Transverse colon (tissue), 4 donors: ENCODE data around the gene REEP2. TPM values are rescaled to one million over a fixed set of nuclear protein-coding genes. Genes with fewer than 3 reads are reported as not detected.

ENCODE experiments used
- DNase-seq: peaks from one replicate; pipeline ENCODE4 v3.0.0-alpha.2; 2019
- H3K27ac ChIP-seq, 4 donors: fragments of 200-600 bp; sonication (generic); 2 replicates each; pipeline ENCODE4 v1.5.1; 2016 to 2018; ENCODE audit warnings: inconsistent platforms in 4 of 4
- H3K27me3 ChIP-seq: fragments of 200-600 bp; sonication (generic); 2 replicates; pipeline ENCODE4 v1.5.1; 2017; ENCODE audit warnings: inconsistent platforms
- H3K36me3 ChIP-seq, 4 donors: fragments of 200-600 bp; sonication (generic); 2 replicates each; pipeline ENCODE4 v1.5.1; 2017 to 2019; ENCODE audit warnings: inconsistent platforms in 4 of 4
- H3K4me1 ChIP-seq, 4 donors: fragments of 200-600 bp; sonication (generic); 2 replicates each; pipeline ENCODE4 v1.5.1; 2017 to 2020; ENCODE audit warnings: inconsistent platforms in 4 of 4
- H3K4me3 ChIP-seq, 4 donors: fragments of 200-600 bp; sonication (generic); 1 replicate in 1 of 4; 2 replicates in 3 of 4; pipeline versions ENCODE4 v1.5.1 to v1.6.1; 2017 to 2019; ENCODE audit warnings: inconsistent platforms in 4 of 4
- H3K9me3 ChIP-seq, 2 donors: fragments of 200-600 bp; sonication (generic); 2 replicates each; pipeline ENCODE4 v1.5.1; 2017 to 2019; ENCODE audit warnings: inconsistent platforms in 2 of 2
- EP300 ChIP-seq: sonication (generic); formaldehyde crosslinking; IDR thresholded peaks from one replicate; pipeline ENCODE4 v1.6.1; 2017; ENCODE audit warnings: antibody characterized with exemption, low read depth
- POLR2A ChIP-seq: fragments of 450-650 bp; IDR thresholded peaks from one replicate; pipeline ENCODE4 v1.6.1; 2016; ENCODE audit warnings: antibody characterized with exemption, mild to moderate bottlenecking, moderate library complexity
- POLR2AphosphoS5 ChIP-seq, 3 donors: sonication (generic); formaldehyde crosslinking; IDR thresholded peaks; one replicate each; pipeline ENCODE4 v1.6.1; 2016; ENCODE audit warnings: antibody characterized with exemption in 3 of 3
- WGBS, 2 donors: methylation state at CpG; one replicate each; pipeline ENCODE4 v1.1.5; 2018; ENCODE audit warnings: low coverage in 1 of 2; 5-methylcytosine and 5-hydroxymethylcytosine counted together
- in situ Hi-C, 4 donors: fragments of 200-750 bp; cut with MboI; loops; one replicate each; pipeline versions ENCODE4 v1.15.0 to v1.15.1; 2017; ENCODE audit warnings: low sequenced_read_pairs in 3 of 4, low pct_ligation_motif_present in 1 of 4, low pct_unique_long_range_greater_than_20kb in 1 of 4
- intact Hi-C: fragments of 100-400 bp; cut with DNase I; formaldehyde crosslinking; loops from one replicate; pipeline ENCODE4 v1.15.1; 2023; ENCODE audit warnings: low total_unique reads
- total RNA-seq, 4 donors: library from RNA; depleted of rRNA; stranded (reverse); fragments of >200 nt; gene quantifications; one replicate each; pipeline ENCODE4 v1.1.0, GENCODE V29; 2016
- TF ChIP-seq, protein P1 (sequence below), 5 experiments: fragments of 200-600 bp in 3 of 5; fragments of 450-650 bp in 2 of 5; sonication (generic) in 3 of 5; IDR thresholded peaks; 1 replicate in 2 of 5; 2 replicates in 3 of 5; pipeline ENCODE4 v1.5.1; 2016 to 2017; ENCODE audit warnings: antibody characterized with exemption in 5 of 5, inconsistent platforms in 3 of 5, mild to moderate bottlenecking in 2 of 5, moderate library complexity in 1 of 5

Gene REEP2
- total RNA-seq, 4 donors from 2014 or later, result 2.9 to 6.4 (median 4.8) TPM

DNA sequence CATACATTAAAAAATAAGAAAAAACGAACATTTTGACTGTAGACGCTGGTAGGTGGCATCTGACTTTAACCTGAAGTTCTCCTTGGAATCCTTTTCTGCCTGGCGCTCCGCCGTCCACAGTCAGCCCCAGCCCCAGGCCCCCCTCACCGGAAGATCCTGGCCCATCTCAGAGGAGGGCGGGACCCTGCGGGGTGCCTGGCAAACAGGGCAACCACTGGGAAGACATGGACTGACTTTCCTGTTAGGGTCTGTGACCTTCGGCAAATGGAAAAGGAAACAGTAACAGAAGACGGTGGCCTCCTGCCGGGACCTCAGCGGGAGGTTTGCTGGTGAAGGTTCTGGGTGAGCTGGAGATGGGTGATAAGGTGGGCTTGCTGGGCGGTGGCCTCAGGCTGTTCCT lies 14.7 kb downstream of the REEP2 start:
- Histone ChIP-seq H3K9me3 (no peaks in the 10 kb centered on the region), H3K36me3 (no peaks in the 10 kb centered on the region), H3K4me3 (no peak overlapping the region), H3K27ac (no peak overlapping the region), H3K27me3 (no peaks in the 10 kb centered on the region), H3K4me1 (peaks cover 0 to 13% (median 10%) of the 10 kb centered on the region in 4 donors)
- intact Hi-C loops (no loop called here), in situ Hi-C loops (no loop called here)
- no peak for TF ChIP-seq EP300
- no peak for TF ChIP-seq POLR2A
- TF ChIP-seq POLR2AphosphoS5 (IDR thresholded peaks at IDR 0.05), result no peak
- TF ChIP-seq, protein P1, sequence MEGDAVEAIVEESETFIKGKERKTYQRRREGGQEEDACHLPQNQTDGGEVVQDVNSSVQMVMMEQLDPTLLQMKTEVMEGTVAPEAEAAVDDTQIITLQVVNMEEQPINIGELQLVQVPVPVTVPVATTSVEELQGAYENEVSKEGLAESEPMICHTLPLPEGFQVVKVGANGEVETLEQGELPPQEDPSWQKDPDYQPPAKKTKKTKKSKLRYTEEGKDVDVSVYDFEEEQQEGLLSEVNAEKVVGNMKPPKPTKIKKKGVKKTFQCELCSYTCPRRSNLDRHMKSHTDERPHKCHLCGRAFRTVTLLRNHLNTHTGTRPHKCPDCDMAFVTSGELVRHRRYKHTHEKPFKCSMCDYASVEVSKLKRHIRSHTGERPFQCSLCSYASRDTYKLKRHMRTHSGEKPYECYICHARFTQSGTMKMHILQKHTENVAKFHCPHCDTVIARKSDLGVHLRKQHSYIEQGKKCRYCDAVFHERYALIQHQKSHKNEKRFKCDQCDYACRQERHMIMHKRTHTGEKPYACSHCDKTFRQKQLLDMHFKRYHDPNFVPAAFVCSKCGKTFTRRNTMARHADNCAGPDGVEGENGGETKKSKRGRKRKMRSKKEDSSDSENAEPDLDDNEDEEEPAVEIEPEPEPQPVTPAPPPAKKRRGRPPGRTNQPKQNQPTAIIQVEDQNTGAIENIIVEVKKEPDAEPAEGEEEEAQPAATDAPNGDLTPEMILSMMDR (IDR thresholded peaks at IDR 0.05), result no peak
- DNase-seq, result no peak
- WGBS, 2 donors, result 95 to 100% methylated on average over 1 to 13 of the region's 13 CpGs

DNA sequence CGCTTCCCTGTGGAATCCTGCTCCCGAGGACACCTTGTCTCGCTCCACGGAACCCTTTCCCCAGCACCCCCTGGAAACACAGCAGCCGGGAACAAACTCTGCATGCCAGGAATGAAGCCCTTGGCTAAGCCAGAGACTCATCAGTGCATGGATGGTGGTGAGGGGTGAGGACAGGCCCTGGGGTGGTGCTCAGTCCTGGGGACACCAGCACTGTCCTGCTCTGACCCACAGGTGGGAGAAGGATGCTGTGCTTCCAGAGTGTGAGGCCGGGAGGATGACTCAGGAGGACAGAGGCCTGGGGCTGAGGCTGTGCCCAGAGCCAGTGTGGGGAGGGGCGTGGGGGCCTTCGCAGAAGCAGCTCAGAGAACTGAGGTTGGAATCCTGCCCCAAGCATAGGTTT lies 15.3 kb downstream of the REEP2 start:
- Histone ChIP-seq H3K9me3 (no peaks in the 10 kb centered on the region), H3K27me3 (no peaks in the 10 kb centered on the region), H3K4me1 (peaks cover 0 to 18% (median 12%) of the 10 kb centered on the region in 4 donors), H3K27ac (no peak overlapping the region), H3K4me3 (no peak overlapping the region), H3K36me3 (no peaks in the 10 kb centered on the region)
- intact Hi-C loops, result no loop called here
- no peak for DNase-seq
- TF ChIP-seq EP300, result no peak
- no peak for TF ChIP-seq POLR2A
- TF ChIP-seq POLR2AphosphoS5 (IDR thresholded peaks at IDR 0.05), result no peak
- TF ChIP-seq, protein P1 (IDR thresholded peaks at IDR 0.05), result no peak
- in situ Hi-C loops, result no loop called here
- 80% methylated on average over 8 of the region's 8 CpGs; no CpG with 5 or more reads in 1 of the 2 donors for WGBS, 2 donors

DNA sequence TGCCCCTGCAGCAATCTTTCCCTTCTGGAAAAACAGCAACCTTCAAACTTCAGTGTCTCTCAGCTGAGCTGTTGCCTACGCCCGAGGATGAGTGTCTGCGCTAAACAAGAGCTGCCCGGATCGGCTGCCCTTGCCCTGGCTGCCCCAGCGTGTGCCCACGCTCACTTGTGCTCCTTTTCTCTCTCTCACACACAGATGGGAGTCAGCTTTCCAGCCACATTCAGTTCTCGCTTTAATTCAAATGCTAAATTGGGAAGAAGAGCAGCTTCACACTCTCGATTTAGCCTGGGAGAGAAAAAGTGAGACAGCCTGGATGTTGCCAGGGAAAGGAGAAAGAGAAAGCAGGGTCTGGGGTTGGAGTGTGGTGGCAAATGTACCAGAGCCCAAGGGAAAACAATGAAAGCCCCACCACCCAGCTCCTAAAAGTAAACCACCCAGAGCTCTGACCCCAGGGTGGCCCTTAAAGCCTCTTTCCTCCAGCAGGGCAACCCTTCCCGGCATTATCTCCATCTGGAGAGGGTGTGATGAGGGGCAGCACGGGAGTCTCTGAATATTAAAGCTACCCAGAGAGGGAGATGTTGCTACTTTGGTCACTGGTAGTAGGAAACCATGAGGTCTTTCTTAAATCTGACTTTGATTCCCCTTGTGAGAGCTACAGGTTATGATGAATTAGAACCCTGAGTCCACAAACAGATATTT lies 16.5 kb downstream of the REEP2 start:
- Histone ChIP-seq H3K9me3 (no peaks in the 10 kb centered on the region), H3K4me1 (peaks cover 0 to 18% (median 3%) of the 10 kb centered on the region in 4 donors), H3K27me3 (no peaks in the 10 kb centered on the region), H3K4me3 (no peak overlapping the region), H3K36me3 (no peaks in the 10 kb centered on the region), H3K27ac (no peak overlapping the region)
- in situ Hi-C loops, result loop anchor here in 1 of 4 donors (5.0 kb wide), 1 partner anchor 47 kb away; no protein-coding TSS in a partner anchor
- WGBS, 2 donors, result 74 to 93% methylated on average over 2 to 11 of the region's 11 CpGs
- intact Hi-C loops, result no loop called here
- no peak for TF ChIP-seq EP300
- TF ChIP-seq POLR2AphosphoS5 (IDR thresholded peaks at IDR 0.05), result no peak
- TF ChIP-seq, protein P1 (IDR thresholded peaks at IDR 0.05), result no peak
- TF ChIP-seq POLR2A, result no peak
- DNase-seq, result no peak

DNA sequence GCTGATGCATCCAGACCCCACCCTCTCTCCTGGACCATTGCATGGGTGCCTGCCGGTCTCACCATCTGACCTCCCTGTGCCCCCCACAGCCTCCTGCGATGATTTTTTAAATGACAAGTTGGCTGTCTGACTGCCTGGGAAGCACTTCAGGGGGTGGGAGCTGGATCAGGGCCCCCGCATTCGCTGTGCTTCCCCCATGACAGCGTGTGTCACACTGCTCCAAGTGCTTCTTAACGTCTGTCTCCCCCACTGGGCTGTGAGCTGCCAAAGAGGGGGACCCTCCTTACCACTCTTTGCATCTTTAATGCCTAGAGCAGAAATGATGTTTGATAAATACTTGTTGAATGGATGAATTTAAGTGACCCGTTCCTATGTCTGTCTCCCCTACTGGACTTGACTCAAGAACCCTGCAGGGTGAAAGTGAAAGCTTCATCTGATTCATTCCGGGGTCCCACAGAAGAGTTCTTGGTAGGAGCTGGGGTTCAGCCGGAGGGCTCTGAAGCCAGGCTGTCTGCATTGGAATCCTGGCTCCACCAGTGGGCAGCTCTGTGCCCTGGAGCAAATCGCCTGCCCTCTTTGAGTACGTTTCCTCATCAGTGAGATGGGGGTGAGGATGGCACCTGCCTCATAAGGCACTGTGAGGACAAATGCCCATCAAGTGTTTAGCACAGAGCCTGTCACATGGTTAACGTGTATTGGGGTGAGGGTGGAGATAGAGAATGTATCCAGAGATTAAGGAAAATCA lies 18.8 kb downstream of the REEP2 start:
- intact Hi-C loops, result no loop called here
- 72 to 92% methylated on average over 5 to 12 of the region's 12 CpGs for WGBS, 2 donors
- no peak for DNase-seq

More for the DNA sequence above, 18.8 kb downstream of the REEP2 start:
- Histone ChIP-seq H3K36me3 (no peaks in the 10 kb centered on the region), H3K9me3 (no peaks in the 10 kb centered on the region), H3K27ac (no peak overlapping the region), H3K4me1 (peaks cover 0 to 18% (median 3%) of the 10 kb centered on the region in 4 donors), H3K4me3 (no peak overlapping the region), H3K27me3 (no peaks in the 10 kb centered on the region)
- in situ Hi-C loops, result loop anchor here in 1 of 4 donors (5.0 kb wide), 1 partner anchor 45 kb away; no protein-coding TSS in a partner anchor
- no peak for TF ChIP-seq POLR2A
- TF ChIP-seq, protein P1 (IDR thresholded peaks at IDR 0.05), result no peak
- TF ChIP-seq POLR2AphosphoS5 (IDR thresholded peaks at IDR 0.05), result no peak
- TF ChIP-seq EP300, result no peak
